Activated T-cell treated with anti-CD3 and anti-CD28 coated beads, Interleukin-2, amount 50 U/mL, for 48 hours (primary cell): ENCODE data around the gene COL26A1.
"Not testable (repeated sequence)": the region's sequence is repeated elsewhere in the genome, so short reads cannot be mapped to it uniquely, and the experiment has no call there.

Experiments
- DNase-seq, 2 experiments: peaks; one replicate each; pipeline ENCODE4 v3.0.0-alpha.2; 2020

COL26A1 gene

DNA sequence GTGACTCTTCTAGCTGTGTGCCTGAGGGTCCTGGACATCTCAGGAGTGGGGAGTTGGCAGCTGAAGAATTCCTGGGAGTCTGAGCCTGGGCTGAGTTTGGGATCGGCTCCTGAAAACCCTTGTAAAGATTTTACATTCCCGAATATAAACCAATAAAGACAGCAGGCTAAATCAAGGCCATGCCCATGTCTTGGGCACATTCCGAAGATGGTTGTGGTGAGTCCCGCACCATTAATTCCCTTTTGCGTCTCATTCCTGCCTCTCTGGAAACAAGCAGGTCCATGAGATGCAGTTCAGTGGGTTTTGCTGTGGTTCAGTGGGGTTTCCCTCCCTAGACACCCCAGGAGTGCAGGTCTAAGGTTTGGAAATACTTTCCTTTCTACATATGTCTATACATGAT lies 90.9 kb downstream of the COL26A1 start:
- DNase-seq = no peak

DNA sequence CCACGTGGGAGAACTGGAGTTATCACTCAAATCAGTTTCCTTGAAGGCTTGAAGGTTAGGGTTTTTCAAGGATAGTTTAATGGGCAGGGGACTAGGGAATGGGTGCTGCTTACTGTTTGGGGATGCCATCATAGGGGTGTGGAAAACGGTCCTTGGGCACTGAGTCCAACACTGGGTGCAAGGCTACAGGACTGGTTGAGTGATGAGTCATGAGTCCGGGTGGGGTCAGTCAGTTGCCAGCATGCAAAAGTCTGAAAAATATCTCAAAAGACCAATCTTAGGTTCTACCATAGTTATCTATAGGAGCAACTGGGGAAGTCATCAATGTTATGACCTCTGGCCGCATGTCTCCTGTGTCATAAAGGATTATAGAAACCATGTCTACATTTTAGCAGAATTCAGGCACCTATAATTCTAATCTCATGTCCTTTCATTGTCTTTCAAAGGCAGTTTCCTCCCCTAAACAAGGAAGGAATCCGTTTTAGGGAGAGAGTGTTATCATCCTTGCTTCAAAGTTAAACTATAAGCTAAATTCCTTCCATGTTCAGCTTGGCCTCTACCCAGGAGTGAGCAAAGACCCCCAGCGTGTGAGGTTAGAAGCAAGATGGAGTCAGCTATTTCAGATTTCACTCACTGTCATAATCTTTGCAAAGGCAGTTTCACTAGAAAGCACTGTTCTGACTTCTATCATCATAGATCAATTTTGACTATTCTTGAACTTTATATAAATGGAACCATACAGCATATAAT lies 94.5 kb downstream of the COL26A1 start:
- no peak for DNase-seq

GRCh38 chr7:101465131-101465530 lies 102.5 kb downstream of the COL26A1 start:
- DNase-seq = no peak

- no peak for DNase-seq
These were observed 103.0 kb downstream of the COL26A1 start for GRCh38 chr7:101465576-101466196.

- no peak for DNase-seq
These were observed 104.2 kb downstream of the COL26A1 start for GRCh38 chr7:101466871-101467270.

- DNase-seq = no peak
These were observed 106.0 kb downstream of the COL26A1 start for GRCh38 chr7:101468546-101469275.

DNA sequence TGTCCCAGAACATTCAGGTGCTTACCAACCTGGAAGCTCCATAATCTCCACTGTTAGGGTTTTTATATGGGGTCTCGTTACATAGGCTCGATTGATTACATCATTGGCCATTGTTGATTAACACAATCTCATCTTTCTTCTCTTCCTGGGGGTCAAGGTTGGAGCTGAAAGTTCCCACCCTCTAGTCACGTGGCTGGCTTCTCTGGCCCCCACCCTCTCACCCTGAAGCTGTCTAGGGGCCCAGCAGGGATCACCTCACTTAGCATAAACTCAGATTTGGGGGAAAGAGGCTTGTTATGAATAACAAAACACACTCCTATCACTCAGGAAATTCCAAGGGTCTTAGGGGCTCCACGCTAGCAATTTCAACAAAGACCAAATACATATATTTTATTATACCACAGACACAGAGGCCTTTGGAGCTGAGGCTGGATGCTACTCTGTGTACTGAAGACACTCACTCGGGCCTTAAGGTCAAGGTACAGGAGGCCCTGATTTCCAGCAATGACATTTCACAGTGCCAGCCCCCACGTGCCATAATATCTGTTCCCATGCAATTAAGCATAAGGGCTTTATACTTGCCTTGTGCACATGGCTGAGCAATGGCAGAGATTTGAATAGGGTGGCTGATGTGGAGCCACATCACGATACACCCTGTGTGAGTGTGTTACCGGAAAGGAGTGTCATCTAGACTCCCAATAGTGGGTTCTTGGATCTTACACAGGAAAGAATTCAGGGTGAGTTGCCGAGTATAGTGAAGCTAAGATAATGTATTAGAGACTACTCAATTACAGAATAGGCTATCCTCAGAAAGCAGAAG lies 108.2 kb downstream of the COL26A1 start:
- DNase-seq = no peak

DNA sequence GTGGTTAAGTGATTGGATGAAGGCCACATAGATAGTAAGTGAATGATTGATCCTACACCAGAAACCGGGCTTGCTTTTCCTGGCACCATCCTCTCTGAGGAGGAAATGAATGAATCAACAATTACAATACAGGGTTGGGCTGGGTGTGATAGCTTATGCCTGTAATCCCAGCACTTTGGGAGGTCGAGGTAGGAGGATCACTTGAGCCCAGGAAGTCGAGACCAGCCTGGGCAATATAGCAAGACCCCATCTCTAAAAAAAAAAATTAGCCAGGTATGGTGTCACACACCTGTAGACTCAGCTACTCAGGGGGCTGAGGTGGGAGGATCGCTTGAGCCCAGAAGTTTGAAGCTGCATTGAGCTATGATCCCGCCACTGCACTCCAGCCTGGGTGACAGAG lies 111.5 kb downstream of the COL26A1 start:
- DNase-seq = no peak

- DNase-seq = not testable (repeated sequence)
These were observed 113.0 kb downstream of the COL26A1 start for GRCh38 chr7:101475691-101476090.

GRCh38 chr7:101479217-101479616 lies 116.5 kb downstream of the COL26A1 start:
- no peak for DNase-seq

- DNase-seq = not testable (repeated sequence)
These were observed 123.4 kb downstream of the COL26A1 start for GRCh38 chr7:101486056-101486432.

- no peak for DNase-seq
These were observed 123.9 kb downstream of the COL26A1 start for GRCh38 chr7:101486433-101487104.

- DNase-seq = no peak
These were observed 124.4 kb downstream of the COL26A1 start for GRCh38 chr7:101487105-101487458.

- DNase-seq = no peak
These were observed 125.1 kb downstream of the COL26A1 start for GRCh38 chr7:101487753-101488152.

DNA sequence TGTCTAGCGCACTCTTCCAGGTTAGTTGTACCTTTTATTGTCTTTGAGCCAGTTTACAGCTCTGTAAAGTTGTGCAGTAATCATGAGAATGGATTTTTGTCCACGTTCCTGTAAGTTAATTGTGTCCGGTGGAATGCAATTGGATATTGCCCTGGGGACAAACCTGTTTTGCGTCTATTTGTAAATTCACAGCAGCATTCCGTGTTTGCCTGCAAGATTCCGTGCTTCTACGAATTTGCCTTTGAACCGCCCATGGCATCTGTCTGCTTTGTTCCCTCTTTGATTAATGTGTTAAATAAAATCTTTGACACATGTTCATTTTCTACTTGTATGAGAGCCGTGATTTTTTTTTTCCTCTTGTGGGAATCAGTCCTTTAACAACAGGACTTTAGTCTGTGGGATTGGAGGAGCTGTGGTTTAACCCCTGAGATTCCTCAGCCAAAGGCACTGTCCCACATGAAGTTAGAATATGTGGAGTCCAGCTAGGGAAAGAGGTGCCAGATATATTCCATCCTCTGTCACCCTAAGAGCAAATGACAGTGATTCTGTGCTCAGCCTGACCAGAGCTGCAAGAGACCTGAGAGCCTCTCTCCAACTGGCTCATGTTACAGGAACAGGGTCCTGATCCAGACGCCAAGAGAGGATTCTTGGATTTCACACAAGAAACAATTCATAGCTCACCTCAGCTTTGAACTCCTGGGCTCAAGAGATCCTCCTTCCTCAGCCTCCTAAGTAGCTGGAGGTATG lies 126.3 kb downstream of the COL26A1 start:
- DNase-seq = no peak

GRCh38 chr7:101490439-101490838 lies 127.8 kb downstream of the COL26A1 start:
- not testable (repeated sequence) for DNase-seq

DNA sequence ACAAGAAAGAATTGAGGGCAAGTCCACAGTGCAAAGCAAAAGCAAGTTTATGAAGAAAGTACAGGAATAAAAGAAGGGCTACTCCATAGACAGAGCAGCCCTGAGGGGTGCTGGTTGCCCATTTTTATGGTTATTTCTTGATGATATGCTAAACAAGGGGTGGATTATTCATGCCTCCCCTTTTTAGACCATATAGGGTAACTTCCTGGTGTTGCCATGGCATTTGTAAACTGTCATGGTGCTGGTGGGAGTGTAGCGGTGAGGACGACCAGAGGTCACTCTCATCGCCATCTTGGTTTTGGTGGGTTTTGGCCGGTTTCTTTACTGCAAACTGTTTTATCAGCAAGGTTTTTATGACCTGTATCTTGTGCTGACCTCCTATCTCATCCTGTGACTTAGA lies 128.8 kb downstream of the COL26A1 start:
- not testable (repeated sequence) for DNase-seq

DNA sequence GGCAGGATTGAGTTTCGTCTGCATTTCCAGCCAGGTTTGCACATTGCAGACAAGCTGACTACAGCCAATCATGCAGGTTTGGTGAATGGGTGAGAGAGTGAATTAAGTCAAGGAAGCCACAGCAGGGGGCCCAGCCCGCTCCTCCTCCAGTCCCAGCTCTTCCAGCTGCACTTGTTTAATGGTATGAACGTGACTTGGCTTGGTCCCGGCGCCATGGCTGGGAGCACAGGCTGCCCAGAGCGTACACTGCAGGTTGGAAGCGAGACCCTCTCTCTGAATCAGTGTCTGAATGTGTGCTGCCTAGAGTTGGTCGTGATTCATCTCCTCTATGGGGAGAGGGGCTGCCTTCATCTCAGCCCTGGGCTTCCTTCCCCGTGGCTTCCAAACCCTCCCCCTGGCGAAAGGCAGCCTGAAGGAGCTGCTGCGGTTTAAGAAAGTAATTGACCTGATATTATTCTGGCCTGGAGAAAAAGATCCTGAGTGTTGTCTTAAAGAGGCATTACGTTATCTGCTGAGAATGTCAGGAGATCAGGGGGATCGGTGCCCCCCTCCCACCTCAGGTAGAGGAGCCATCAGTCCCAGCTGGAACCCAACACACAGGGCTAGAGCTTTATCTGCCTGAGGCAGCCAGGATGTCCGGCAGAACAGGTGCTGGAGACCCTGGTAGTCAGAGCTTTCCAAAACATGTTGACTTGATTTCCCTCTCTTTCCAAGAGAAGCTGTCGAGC lies 132.1 kb downstream of the COL26A1 start:
- no peak for DNase-seq

DNA sequence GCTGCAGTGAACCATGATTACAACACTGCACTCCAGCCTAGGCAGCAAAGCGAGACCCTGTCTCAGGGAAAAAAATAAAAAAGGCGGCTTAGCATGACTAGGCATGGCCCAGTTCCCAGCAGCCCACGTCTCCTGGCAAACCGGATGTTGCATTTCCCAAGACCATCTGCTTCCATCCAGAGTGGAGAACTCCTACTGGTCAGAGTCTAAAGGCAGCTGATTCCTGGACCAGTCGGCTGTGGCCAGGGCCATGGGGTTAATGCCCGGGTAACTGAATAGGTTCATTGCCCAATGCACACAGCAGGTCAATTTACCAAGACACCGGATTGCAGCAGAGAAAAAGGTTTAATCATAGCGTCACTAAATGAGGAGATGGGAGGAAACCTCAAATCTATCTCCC lies 133.3 kb downstream of the COL26A1 start:
- no peak for DNase-seq

GRCh38 chr7:101501351-101501750 lies 138.7 kb downstream of the COL26A1 start:
- DNase-seq = no peak

DNA sequence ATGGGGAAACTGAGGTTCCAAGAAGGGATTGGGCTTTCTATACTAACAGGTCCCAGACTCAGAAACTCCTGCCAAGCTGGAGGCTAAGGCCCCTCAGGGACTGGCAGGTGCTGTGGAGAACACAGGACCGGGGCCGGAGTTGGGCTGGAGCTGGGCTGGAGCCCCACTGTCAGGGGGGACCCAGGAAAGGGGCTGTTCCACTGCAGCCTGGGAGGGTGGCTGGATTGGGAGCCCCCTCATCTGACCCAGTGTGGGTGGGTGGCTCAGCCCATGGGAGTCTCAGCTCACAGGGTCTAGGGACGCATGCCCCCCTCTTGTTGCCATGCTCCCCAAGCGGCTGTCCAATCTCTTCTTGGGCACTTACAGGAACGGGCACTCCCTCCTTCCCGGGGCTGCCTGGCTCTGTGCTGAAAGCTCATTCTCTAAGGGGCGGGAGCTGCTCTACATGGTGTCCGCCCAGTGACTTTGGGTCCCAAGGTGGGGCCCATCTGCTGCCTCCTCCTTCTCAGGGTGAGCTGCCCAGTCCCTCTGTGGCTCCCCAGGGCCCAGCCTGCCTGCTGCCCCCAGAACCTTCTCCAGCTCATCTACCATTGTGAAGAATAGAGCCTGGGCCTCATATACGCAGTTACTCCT lies 139.9 kb downstream of the COL26A1 start:
- no peak for DNase-seq
